NCI-H1436 (cell line): Measurements from ENCODE around the gene EMC10.

Experiments
- DNase-seq: peaks from one replicate; lab custom pipeline; 2025; lab: John Stamatoyannopoulos, UW

The EMC10 gene

GRCh38 chr19:50478901-50479715 lies 2.8 kb downstream of the EMC10 start:
- DNase-seq = no peak

- DNase-seq = no peak
These were observed 3.5 kb downstream of the EMC10 start for GRCh38 chr19:50479761-50480251.

- DNase-seq = no peak
These were observed 4.2 kb downstream of the EMC10 start for GRCh38 chr19:50480281-50481111.

GRCh38 chr19:50481351-50482149 lies 5.2 kb downstream of the EMC10 start:
- DNase-seq = no peak

- no peak for DNase-seq
These were observed 6.1 kb downstream of the EMC10 start for GRCh38 chr19:50482271-50482855.

- no peak for DNase-seq
These were observed 6.6 kb downstream of the EMC10 start for GRCh38 chr19:50482916-50483315.

- no peak for DNase-seq
These were observed 9.1 kb downstream of the EMC10 start for GRCh38 chr19:50485284-50485955.

GRCh38 chr19:50486823-50487515 lies 10.7 kb downstream of the EMC10 start:
- no peak for DNase-seq

GRCh38 chr19:50488389-50489194 lies 12.3 kb downstream of the EMC10 start:
- DNase-seq = no peak

- no peak for DNase-seq
These were observed 13.2 kb downstream of the EMC10 start for GRCh38 chr19:50489461-50490011.

GRCh38 chr19:50490411-50490811 lies 14.1 kb downstream of the EMC10 start:
- no peak for DNase-seq

- no peak for DNase-seq
These were observed 14.7 kb downstream of the EMC10 start for GRCh38 chr19:50490991-50491472.

- peak; percentile 37 for DNase-seq
These were observed 16.2 kb downstream of the EMC10 start for GRCh38 chr19:50492303-50493052.

- DNase-seq = no peak
These were observed 16.9 kb downstream of the EMC10 start for GRCh38 chr19:50493171-50493570.

- DNase-seq = no peak
These were observed 18.1 kb downstream of the EMC10 start for GRCh38 chr19:50494186-50495019.

- DNase-seq = no peak
These were observed 18.8 kb downstream of the EMC10 start for GRCh38 chr19:50495020-50495531.
